Gastroesophageal sphincter (tissue), 3 donors: ENCODE measurements around the gene MTA1.

Experiments
- EP300 ChIP-seq: sonication (generic); formaldehyde crosslinking; IDR thresholded peaks from one replicate; pipeline ENCODE4 v1.6.1; 2017; ENCODE audit warnings: antibody characterized with exemption, mild to moderate bottlenecking
- POLR2A ChIP-seq, 2 donors: fragments of 450-650 bp; IDR thresholded peaks; one replicate each; pipeline ENCODE4 v1.6.1; 2017; ENCODE audit warnings: antibody characterized with exemption in 2 of 2, mild to moderate bottlenecking in 2 of 2, moderate library complexity in 1 of 2
- POLR2AphosphoS5 ChIP-seq: sonication (generic); formaldehyde crosslinking; IDR thresholded peaks from one replicate; pipeline ENCODE4 v1.6.1; 2017; ENCODE audit warnings: antibody characterized with exemption
- TF ChIP-seq, protein P1 (sequence below), 4 experiments: fragments of 200-600 bp in 2 of 4; fragments of 450-650 bp in 2 of 4; sonication (generic) in 1 of 4; IDR thresholded peaks; one replicate each; pipeline ENCODE4 v1.5.1; 2017 to 2019; ENCODE audit warnings: antibody characterized with exemption in 4 of 4, mild to moderate bottlenecking in 2 of 4, moderate library complexity in 2 of 4

DNA sequence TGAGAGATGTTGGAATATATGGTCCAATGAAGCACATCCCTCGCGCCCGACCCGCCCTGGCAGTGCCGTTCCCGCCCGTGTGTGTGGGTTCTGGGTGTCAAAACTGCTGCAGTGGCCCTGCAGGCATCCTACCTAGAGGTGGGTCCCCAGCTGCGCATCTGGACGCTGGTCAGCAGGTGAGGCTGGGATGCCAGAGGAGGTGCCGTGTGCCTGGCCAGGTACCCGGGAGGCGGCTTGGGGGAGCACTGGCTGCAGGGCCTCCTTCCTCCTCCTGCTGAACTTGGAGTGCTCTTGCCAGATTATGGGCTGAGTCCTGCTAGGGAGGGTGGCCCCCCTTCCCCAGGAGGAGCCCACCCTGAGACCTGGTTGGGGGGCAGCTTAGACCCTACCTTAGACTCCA is 5.2 kb downstream of the MTA1 start:
- TF ChIP-seq, protein P1, sequence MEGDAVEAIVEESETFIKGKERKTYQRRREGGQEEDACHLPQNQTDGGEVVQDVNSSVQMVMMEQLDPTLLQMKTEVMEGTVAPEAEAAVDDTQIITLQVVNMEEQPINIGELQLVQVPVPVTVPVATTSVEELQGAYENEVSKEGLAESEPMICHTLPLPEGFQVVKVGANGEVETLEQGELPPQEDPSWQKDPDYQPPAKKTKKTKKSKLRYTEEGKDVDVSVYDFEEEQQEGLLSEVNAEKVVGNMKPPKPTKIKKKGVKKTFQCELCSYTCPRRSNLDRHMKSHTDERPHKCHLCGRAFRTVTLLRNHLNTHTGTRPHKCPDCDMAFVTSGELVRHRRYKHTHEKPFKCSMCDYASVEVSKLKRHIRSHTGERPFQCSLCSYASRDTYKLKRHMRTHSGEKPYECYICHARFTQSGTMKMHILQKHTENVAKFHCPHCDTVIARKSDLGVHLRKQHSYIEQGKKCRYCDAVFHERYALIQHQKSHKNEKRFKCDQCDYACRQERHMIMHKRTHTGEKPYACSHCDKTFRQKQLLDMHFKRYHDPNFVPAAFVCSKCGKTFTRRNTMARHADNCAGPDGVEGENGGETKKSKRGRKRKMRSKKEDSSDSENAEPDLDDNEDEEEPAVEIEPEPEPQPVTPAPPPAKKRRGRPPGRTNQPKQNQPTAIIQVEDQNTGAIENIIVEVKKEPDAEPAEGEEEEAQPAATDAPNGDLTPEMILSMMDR (IDR thresholded peaks at IDR 0.05): no peak
- TF ChIP-seq POLR2AphosphoS5 (no peak), EP300 (no peak), POLR2A (IDR thresholded peaks at IDR 0.05) (no peak)
